GM21423 (cell line): ENCODE results near the gene BABAM2.

Experiments used
- ATAC-seq: cut with Tn5 transposase; IDR thresholded peaks from one replicate; pipeline ENCODE4 v1.9.1; 2021; ENCODE audit warnings: mild to moderate bottlenecking, moderate library complexity; ENCODE audit not compliant: unreplicated experiment

BABAM2 gene

DNA sequence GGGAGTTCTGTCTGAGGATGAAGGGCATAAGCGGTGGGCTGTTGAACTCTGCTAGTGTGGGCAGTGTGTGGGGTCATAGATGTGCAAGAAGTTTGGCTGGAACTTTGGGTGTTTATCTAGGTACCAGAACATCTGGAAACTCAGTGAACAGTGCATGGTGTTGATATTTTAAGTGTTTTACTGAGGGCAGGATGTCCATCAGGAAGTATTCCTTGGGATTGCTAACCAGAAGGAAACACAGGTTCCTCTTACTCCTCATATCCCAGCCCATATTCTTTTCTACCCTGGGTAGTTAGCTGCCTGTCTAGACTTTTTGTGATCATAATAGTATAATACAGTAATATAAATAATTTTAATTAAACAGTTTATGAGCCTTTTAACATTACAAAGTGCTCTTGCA, 15.5 kb downstream of the BABAM2 start:
- ATAC-seq = no peak

DNA sequence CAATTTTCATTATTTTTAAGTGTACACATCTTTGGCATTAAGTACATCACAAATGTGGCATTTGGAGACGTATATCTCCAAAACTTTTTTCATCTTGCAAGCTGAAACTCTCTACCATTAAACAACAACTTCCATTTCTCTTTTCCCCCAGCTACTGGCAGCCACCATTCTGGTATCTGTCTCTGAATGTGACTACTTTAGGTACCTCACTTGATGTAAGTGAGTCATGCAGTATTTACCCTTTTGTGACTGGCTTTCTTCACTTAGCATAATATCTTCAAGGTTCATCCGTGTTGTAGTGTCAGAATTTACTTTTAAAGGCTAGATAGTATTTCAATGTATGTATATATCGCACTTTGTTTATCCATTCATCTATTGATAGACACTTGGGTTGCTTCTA, 17.0 kb downstream of the BABAM2 start:
- ATAC-seq = no peak

DNA sequence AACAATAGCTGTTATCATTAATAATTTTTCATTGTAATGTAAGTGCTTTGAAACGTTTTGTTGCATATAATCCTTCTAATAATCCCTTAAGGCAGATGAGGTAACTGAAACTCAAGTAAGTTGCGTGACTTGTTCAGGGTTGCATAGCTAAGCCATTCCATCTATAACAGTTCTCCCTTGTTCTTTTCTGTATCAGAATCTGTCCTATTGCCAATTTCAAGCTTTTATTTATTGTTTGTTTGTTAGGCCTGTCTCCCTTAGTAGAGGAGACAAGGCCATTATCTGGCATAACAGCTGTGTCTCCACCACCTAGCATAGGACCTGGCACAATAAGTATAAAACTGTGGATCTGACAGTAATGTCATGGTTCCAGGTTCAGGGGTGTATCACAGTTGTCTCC, 19.4 kb downstream of the BABAM2 start:
- ATAC-seq = no peak

DNA sequence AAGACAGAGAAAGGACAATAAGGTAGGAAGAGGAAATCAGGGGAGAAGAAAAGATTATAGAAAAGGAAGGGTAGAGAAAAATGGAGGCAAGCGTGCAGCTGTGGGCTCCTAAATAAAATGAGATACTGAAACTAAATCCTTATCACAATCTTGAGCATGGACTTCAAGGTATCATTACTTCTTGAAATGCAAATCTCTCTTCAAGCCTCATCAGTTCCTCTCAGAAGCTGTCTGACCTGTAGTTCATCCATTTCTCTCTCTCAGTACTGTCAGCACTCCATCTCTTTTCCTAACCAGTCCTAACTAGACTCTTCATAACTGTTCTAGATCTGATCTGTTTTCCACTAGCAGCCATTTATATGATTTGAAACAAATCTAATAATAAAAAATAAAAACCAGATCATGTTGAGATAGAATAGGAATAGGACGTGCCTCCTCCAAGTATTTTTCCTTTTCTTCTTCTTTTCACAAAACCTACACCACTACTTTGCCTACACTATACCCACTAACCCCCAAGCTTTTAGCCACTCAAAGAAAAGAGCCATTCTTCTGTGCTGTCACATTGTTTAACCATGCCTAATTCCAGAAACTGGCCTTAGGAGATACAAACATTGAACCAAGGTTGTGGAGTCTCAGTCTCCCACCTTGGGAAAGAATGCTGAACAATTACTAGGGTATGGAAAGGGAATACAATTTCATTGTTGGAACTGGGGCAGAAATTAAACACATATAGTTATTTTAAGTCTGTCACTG, 21.1 kb downstream of the BABAM2 start:
- ATAC-seq = no peak

DNA sequence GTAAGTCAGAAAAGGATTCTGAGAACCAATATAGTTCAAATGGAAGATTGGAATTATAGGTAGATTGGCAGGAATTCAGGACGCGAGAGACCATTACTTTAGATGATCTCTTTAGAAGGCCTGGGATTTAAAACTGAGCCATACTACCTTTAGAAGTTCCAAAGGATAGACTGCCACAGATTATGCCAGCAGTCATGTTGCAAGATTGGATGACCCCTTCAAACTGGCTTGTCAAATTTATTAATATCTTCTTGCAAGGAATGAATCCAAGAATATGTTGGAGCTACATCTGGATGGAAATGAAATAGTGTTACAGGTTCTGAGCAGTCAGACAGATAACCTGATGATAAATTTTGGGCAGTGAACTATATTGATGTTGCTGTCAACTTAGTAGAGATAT, 22.0 kb downstream of the BABAM2 start:
- no peak for ATAC-seq

DNA sequence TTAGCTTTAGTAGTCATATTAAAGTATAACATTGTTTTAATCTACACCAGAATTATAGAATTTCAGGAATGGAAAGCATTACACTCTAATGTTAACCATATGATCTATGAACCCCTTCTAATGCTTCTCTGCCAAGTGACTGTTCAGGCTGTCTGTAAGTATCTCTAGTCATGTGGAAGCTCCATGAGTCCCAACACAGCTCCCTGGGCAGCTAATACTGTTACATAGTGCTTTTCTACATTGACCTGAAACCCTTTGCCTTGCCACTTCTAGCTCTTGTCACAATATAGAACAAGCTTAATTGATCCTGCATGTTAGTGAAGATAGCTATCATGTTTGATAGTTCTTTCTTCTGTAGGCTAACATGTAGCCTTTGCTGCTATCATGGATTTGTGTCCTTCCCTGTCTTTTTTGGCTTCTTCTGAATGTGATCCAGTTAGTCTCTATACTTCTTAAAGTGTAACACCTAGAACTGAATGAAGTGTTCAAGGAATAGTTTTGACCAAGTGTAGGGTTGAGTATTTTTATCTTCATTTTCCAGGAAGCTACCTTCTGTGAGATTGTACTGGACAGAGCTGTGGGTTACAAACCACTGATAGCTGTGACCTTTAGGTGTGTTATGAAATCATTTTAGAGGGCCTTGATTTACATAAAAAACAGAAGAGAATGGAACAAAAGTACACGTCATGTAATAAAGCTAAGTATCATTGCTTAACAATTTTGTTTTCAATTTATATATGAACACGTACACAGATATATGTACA, 23.7 kb downstream of the BABAM2 start:
- no peak for ATAC-seq

DNA sequence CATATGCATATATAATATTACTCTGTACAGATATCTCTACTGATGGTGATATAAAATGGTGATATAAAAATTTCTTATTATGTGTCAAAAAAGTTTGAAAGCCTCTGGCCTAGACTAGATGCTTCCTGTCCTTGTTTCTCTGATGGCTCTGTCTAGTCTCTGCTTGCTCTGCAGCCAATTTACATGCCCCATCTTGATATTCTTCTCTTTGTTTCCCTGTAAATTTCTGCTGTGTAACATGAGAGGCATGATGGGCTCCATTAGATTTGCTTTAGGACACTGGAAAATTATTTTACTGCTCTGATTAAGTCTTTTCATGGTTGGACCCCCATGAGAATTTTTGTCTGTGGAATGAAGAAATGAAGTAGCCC, 24.3 kb downstream of the BABAM2 start:
- ATAC-seq = no peak

DNA sequence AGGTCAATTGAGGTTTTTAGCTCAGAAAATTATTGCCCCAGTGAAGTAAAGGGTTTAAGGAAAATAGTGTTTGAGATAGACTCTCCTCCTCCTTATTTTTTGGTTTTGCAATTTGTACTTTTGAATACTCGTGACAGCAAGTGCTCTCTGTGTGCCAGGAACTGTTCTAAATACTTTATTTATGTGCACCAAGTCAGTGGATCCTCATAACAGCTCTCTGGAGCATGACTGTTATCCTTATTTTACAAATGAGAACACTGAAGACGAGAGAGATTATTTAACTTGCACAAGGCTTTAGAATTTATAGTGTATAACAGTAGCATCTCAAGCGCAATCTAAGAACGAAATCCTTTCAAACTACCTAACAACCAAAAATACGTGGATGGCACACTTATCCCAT, 24.7 kb downstream of the BABAM2 start:
- ATAC-seq = no peak

DNA sequence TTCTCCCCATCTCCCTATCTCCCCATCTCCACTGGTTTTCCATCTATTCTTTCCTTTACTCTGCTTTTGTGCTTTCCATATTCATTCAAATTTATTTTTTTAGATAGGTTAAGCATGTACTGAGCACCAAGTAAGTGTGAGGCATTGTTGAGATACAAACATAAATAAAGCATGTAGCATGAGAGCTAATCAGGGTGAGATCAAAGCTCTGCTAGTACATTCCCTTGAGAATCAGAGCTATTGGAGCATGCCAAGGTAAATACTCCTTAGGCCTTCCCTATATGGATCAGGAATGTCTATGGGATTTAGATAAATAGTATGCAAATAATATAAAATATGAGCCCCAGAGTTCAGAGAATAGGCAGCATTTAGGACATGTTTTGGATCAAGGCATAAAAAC, 25.3 kb downstream of the BABAM2 start:
- ATAC-seq = no peak

DNA sequence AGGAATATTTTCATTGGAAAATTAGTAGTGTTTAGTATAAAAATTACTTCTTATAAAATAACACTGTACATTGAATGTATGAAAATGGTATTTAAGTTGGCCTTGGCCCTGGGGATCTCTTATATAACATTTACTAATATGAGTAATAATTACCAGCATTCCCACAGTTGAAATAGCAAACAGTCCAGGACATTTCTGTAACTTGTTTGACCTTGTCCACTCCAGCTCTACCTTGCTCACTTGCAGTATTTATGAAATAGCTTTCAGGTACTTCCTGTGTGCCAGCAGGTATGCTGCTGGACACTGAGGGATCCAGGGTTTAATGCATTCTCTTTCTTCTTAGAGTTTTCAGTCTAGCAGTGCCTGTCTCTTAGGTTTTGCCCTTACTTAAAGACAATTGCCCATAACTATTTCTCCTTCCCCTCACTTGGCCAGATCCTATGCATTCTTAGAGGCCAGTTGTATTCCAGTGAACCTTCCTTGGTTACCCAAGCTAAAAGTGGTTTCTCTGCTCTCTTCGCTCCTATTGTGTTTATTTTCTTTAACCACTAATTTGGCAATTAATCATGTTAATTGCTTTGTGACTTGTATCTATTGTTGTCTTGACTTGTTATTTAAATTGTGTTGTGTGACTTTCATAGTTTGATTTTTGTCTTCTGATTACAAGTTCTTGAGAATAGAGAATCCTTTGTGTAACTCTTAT, 25.9 kb downstream of the BABAM2 start:
- no peak for ATAC-seq

DNA sequence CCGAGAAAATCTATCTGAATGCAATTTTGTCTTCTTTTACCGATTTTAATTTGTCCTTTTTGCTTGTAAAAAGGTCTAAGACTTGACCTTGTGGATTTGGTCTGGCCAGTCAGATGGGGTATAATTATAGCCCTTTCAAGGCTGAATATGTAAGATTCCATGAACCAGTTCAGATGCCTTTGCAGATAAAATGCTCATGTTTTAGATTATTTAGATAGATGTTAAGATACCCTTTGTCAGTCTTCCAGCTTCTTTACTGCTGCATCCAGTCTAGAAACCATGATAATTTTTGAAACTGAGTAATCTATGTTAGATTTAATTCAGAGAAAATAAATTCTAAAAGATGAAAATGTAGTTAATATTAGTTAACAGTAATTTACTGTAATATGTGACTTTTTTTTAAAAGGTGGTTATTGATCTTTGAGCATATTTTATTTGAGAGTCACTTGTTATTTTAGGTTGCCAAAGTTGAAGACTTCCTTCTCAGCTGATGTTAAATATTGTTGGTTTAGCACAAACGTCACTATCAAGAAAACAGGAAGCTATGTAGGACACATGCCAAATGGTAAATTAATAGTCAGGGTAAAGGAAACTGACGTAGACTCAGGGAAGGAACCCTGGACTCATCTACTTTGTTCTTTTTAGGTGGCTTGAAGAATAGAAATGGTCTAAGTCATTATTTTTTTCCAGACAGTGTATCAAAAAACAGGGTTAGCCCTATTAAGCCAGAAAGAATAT, 29.8 kb downstream of the BABAM2 start:
- no peak for ATAC-seq

DNA sequence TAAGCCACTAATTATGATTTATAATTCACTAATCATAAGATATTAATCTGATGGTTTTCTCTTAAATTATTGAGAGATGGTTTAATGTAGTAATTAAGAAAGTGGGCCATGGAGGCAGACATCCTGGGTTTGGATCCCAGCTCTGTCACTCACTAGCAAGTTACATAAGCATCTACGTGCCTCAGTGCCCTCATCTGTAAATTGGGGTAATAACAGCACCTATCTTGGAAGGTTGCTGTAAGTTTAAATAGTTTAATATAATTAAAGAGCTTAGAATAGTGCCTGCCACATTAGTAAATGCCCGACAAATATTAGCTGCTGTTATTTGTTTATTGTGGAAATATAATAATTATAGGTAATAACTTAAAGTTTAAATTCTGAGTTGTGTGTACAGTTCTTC, 30.9 kb downstream of the BABAM2 start:
- no peak for ATAC-seq

DNA sequence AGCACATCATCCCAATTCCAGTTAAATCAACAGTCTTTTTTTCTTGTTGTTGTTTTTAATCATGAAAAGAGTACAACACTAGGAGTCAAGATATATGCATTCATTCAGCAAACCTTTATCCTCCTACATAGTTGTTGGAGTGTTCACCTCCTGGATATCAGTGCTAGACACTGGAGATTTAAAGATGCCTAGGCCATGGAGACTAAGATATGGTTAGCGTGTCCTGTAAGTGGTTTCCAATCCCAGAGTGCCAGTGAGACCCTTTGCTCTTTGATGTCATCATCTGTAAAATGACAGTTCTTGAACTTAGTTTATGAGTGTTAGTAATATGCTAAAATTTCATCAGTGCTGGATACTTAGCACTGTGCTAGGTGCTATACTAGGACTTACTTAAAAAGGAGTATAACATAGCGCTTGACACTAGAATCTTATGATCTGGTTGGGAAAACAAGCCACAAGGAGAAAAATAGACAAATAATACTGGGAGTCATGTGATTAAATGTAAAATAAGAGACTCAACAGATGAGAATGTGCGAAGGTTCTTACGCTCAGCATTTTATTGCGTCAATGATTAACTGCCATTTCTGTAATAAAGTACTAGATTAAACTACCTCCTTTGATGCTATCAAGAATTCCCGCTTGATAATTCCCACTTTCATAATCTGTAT, 31.5 kb downstream of the BABAM2 start:
- ATAC-seq = no peak

DNA sequence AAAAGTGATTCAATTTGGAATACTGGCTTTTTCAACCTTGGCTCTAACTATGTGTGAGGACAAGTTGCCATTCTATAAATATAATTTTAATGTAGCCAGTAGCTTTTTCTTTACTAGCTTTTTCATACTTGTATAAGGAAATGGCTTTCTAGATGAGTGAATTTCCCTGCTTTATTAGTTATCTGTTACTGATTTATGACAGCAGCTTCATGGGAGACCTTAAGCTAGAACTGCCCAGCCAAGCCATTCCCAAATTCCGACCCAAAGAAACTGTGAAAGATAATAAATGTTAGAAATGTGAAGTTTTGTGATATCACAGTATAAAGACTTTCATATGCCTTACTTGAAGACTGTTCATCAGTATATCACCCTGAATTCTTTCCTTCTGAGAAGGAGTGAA, 32.3 kb downstream of the BABAM2 start:
- ATAC-seq = no peak

DNA sequence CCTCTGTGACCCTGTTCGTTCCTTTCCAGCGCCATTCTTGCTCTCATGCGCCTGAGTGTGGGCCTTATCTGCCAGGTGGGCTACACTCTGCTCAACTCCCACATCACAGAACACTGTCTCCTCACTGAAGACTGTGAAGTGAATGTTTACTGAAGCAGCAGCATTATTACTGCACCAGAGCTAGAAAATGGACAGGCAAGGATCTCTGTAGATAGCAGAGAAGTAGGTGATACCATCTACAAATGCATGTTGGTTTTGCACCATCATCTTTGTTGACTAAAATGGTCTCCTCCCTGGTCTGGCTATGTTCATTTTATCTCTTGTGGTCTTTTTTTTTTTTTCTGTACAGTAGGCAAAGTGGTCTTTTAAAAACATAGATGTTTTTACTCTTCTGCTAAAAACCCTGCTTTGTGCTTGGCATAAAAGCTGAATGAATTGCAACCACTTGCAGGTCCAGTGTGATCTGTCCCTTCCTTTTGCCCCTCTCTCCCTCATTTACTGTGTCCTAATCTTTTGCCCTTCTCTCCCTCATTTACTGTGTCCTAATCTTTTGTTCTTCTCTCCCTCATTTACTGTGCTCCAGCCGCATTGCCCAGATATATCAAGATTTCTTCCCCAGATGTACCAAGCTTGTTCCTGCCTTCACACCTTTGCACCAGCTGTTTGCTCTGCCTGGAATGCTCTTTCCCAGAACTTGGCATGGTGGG, 35.4 kb downstream of the BABAM2 start:
- ATAC-seq = no peak

DNA sequence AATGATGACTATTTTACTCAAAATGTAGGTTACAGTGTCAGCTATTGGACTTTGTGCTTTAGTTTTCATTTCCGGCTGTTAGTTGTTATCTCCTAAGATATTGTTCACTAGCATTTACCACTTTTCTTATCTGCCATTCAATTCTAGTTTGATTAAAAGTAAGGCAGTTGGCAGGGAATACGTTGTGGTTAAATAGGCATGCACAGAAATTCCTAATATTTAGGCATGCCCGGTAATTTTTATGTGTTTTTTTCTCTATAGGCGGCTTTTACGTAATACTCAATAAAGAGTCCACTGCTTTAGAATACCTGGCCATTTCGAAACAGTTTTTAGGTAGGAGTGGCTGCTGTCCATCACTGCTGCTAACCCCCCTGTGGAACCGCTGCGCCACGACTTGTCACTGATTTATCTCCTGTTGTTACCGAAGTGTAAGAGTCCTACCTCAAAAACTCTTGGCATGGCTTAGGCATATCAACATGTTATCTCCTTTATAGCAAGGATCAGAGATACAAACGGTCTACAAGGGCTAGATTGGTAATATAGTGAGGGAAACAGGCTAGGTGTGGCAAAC, 39.5 kb downstream of the BABAM2 start:
- no peak for ATAC-seq

DNA sequence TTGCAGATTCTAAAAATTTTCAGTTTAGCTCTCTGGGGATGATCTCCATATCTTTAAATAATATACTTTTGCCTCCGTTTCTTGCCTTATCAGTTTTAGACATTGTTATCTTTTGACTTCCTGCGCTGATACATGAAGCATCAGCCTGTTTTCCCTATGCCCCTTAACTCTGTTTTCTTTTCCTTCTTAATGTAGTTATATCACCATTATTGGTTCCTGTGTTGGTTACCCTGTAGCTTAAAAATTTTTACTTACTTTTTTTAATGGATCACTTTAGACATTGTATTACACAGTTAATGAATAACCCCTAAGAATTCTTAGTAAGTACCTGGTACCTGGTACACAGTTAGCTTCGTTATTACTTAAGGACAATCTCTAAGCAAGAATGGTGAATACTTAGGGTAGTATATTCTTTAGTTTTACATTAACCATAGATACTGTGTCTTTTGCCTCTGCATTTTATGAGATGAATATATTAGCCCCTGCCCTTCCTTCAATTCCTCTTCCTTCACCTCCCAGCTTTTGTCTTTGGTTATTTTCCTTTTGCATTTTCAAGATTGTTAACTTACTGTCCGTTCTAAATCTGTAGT, 40.9 kb downstream of the BABAM2 start:
- no peak for ATAC-seq

DNA sequence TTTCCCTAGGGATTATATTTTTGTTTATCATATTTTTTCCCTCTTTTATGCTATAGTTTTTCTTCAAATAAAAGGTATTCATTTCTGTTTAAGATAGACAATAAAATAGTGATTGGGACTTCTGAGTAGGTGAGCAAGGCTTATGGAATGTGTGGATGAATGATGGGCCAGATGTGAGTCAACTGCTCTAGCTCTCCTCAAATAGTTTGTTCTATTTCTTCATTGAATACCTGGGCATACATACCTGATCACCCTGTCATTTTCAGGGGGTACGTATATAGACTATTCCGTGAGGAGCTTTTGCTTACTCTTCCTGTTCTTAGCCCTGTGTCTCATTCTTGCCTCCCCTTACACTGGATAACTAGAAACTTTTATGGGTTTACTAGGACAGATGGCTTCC, 41.9 kb downstream of the BABAM2 start:
- no peak for ATAC-seq

DNA sequence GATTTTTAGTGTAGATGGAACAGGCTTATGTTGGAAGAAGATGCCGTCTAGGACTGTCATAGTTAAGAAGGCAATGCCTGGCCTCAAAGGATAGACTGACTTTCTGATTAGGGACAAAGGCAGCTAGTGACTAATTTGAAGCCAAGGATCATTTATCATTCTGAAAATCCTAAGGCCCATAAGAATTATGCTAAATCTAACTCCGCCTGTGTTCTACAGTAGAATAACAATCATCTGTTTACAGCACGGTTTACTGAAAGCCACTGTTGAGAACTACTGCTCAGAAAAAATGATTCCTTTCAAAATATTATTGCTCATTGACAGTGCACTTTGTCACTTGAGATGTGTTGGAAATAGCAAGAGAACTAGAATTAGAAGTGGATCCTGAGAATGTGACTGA, 44.5 kb downstream of the BABAM2 start:
- ATAC-seq = no peak
